B cell (primary cell): ENCODE measurements around the gene HGFAC. TPM values are rescaled to one million over a fixed set of nuclear protein-coding genes. Genes with fewer than 3 reads are reported as not detected.
"Not testable (repeated sequence)": the region's sequence is repeated elsewhere in the genome, so short reads cannot be mapped to it uniquely, and the experiment has no call there.

ENCODE experiments used
- ATAC-seq: fragments of 200-7000 bp; cut with Tn5 transposase; one replicate; pipeline ENCODE4 v1.10.0; 2021; ENCODE audit warnings: low read depth, mild to moderate bottlenecking, moderate number of reproducible peaks, moderate library complexity
- CTCF ChIA-PET: fragments of 350-600 bp; sonication (Branson Sonifier 250); formaldehyde crosslinking; loops from one replicate; lab custom pipeline; 2021; ENCODE audit warnings: antibody characterized with exemption, inconsistent platforms; lab: Charles Lee
- POLR2A ChIA-PET: fragments of 350-600 bp; sonication (Branson Sonifier 250); formaldehyde crosslinking; loops from one replicate; lab custom pipeline; 2021; ENCODE audit warnings: antibody characterized with exemption; lab: Charles Lee
- DNase-seq: peaks from one replicate; pipeline ENCODE4 v3.0.0; 2013
- H2AFZ ChIP-seq: 2 replicates; pipeline ENCODE4 v1.6.1; 2012; ENCODE audit warnings: mild to moderate bottlenecking, low read depth, low read length; ENCODE audit not compliant: insufficient read depth, poor library complexity, severe bottlenecking
- H3K27ac ChIP-seq, 2 donors: 1 replicate in 1 of 2; 2 replicates in 1 of 2; pipeline ENCODE4 v1.5.1; 2012 to 2013; ENCODE audit warnings: low read length in 2 of 2, mild to moderate bottlenecking in 2 of 2, moderate library complexity in 1 of 2
- H3K27me3 ChIP-seq, 4 experiments: fragments of 200-600 bp in 1 of 4; sonication (generic) in 1 of 4; replicated peaks in 1 of 4; 1 replicate in 2 of 4; 2 replicates in 2 of 4; pipeline versions ENCODE4 v1.6.1 to v1.7.0; 2013 to 2016; ENCODE audit warnings: low read length in 3 of 4, mild to moderate bottlenecking in 2 of 4, mixed read lengths in 1 of 4, moderate library complexity in 1 of 4; ENCODE audit not compliant: insufficient read depth in 4 of 4, control insufficient read depth in 3 of 4; ENCODE audit errors: control extremely low read depth in 1 of 4
- H3K36me3 ChIP-seq, 2 experiments: replicated peaks in 1 of 2; 1 replicate in 1 of 2; 2 replicates in 1 of 2; pipeline versions ENCODE4 v1.6.1 to v1.7.1; 2013; ENCODE audit warnings: low read length in 1 of 2; ENCODE audit not compliant: insufficient read depth in 2 of 2, control insufficient read depth in 1 of 2; ENCODE audit errors: control extremely low read depth in 1 of 2, extremely low read depth in 1 of 2
- H3K4me1 ChIP-seq, 2 donors: fragments of 200-600 bp in 1 of 2; sonication (generic) in 1 of 2; 1 replicate in 1 of 2; 2 replicates in 1 of 2; pipeline versions ENCODE4 v1.5.1 to v1.6.1; 2013 to 2017; ENCODE audit warnings: low read length in 2 of 2; ENCODE audit not compliant: control insufficient read depth in 2 of 2, insufficient read depth in 2 of 2
- H3K4me2 ChIP-seq: replicated peaks from 2 replicates; pipeline ENCODE3; 2012; ENCODE audit warnings: mild to moderate bottlenecking, low read depth, low read length; ENCODE audit not compliant: poor library complexity, severe bottlenecking
- H3K4me3 ChIP-seq, 5 experiments: fragments of 200-600 bp in 1 of 5; sonication (generic) in 1 of 5; 1 replicate in 3 of 5; 2 replicates in 2 of 5; pipeline versions ENCODE4 v1.5.1 to v1.7.0; 2011 to 2016; ENCODE audit warnings: low read length in 4 of 5, mild to moderate bottlenecking in 4 of 5, low read depth in 2 of 5, control low read depth in 1 of 5, moderate library complexity in 1 of 5; ENCODE audit not compliant: insufficient read depth in 1 of 5; ENCODE audit errors: control extremely low read depth in 1 of 5, extremely low read depth in 1 of 5
- H3K79me2 ChIP-seq: fragments of 200-600 bp; sonication (generic); one replicate; pipeline ENCODE4 v1.6.0; 2016; ENCODE audit warnings: low read length; ENCODE audit not compliant: control insufficient read depth, insufficient read depth
- H3K9ac ChIP-seq: fragments of 200-600 bp; sonication (generic); 2 replicates; pipeline ENCODE4 v1.6.1; 2017; ENCODE audit warnings: mild to moderate bottlenecking, low read length, moderate library complexity
- H3K9me3 ChIP-seq, 3 donors: one replicate each; pipeline versions ENCODE4 v1.6.1 to v1.7.1; 2013; ENCODE audit warnings: low read length in 2 of 3; ENCODE audit not compliant: control insufficient read depth in 2 of 3, insufficient read depth in 1 of 3; ENCODE audit errors: control extremely low read depth in 1 of 3
- H4K20me1 ChIP-seq: 2 replicates; pipeline ENCODE4 v1.6.0; 2012; ENCODE audit warnings: mild to moderate bottlenecking, low read length; ENCODE audit not compliant: insufficient read depth, control insufficient read depth, poor library complexity, severe bottlenecking
- H3K27ac Mint-ChIP-seq: one replicate; pipeline ENCODE4 v1.8.0; 2021; ENCODE audit warnings: mixed read lengths
- H3K27me3 Mint-ChIP-seq: one replicate; pipeline ENCODE4 v1.8.0; 2021; ENCODE audit warnings: mixed read lengths
- H3K4me1 Mint-ChIP-seq: one replicate; pipeline ENCODE4 v1.8.0; 2021; ENCODE audit warnings: mixed read lengths
- H3K4me3 Mint-ChIP-seq: one replicate; pipeline ENCODE4 v1.8.0; 2021; ENCODE audit warnings: mixed read lengths
- H3K9me3 Mint-ChIP-seq: one replicate; pipeline ENCODE4 v1.8.0; 2022; ENCODE audit warnings: mixed read lengths; ENCODE audit not compliant: insufficient read depth
- EZH2 ChIP-seq: IDR thresholded peaks from 2 replicates; pipeline ENCODE4 v1.6.1; 2012; ENCODE audit warnings: borderline replicate concordance, low read depth, mild to moderate bottlenecking, moderate library complexity, low read length; ENCODE audit not compliant: insufficient read depth, poor library complexity, severe bottlenecking
- WGBS: methylation state at CpG from one replicate; pipeline ENCODE4 v1.1.5; 2013; ENCODE audit warnings: missing lambda C conversion rate; ENCODE audit not compliant: insufficient coverage; 5-methylcytosine and 5-hydroxymethylcytosine counted together
- intact Hi-C: fragments of 100-400 bp; cut with micrococcal nuclease; formaldehyde crosslinking; loops from one replicate; pipeline ENCODE4 v1.10.0; 2022
- polyA plus RNA-seq: library from polyadenylated mRNA; depleted of rRNA; stranded (reverse); fragments of >200 nt; gene quantifications from 2 replicates; pipeline ENCODE4 v1.2.3, GENCODE V29; 2012
- total RNA-seq, 2 donors: library from RNA; stranded (reverse); fragments of 120-200 nt in 1 of 2; gene quantifications; 1 replicate in 1 of 2; 2 replicates in 1 of 2; pipeline versions ENCODE4 v1.2.3 to v1.2.4, GENCODE V29; 2013 to 2022
- TF ChIP-seq, protein P1 (sequence below): fragments of 200-600 bp; IDR thresholded peaks from one replicate; pipeline ENCODE4 v1.8.0; 2022; ENCODE audit warnings: antibody characterized with exemption, mild to moderate bottlenecking

HGFAC gene
- total and polyA plus RNA-seq, 2 donors (not counting 1 experiment from before 2014, with no cell fraction given): not detected

DNA sequence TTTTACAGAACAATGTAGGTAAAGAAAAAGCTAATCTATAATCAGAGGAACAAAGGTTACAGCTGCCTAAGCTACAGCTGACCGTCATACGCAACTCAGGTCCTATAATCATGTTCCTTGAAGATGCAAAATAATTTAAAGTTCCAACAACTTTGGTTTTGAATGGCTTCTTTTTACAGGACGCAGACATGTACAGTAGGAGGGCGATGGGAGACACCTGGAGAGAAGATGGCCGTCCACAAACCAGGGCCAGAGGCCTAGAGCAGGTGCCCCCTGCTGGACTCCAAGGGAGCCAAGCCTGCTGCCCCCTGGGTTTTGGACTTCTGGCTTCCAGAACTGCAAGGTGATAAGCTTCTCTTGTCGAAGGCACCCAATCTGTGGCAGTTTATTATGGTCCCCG, 10.6 kb downstream of the HGFAC start:
- Histone ChIP-seq H2AFZ (no peak overlapping the region), H3K4me3 (no peak overlapping the region), H3K27me3 (no peaks in the 10 kb centered on the region), H3K27ac (no peak overlapping the region), H3K36me3 (no peaks in the 10 kb centered on the region), H3K9ac (no peak overlapping the region), H3K4me2 (no peak overlapping the region), H3K79me2 (no peaks in the 10 kb centered on the region), H4K20me1 (no peaks in the 10 kb centered on the region), H3K9me3 (peaks cover 0 to 7% (median 1%) of the 10 kb centered on the region in 3 donors), H3K4me1 (no peaks in the 10 kb centered on the region)
- intact Hi-C loops: no loop called here
- no peak for ATAC-seq
- TF ChIP-seq, protein P1, sequence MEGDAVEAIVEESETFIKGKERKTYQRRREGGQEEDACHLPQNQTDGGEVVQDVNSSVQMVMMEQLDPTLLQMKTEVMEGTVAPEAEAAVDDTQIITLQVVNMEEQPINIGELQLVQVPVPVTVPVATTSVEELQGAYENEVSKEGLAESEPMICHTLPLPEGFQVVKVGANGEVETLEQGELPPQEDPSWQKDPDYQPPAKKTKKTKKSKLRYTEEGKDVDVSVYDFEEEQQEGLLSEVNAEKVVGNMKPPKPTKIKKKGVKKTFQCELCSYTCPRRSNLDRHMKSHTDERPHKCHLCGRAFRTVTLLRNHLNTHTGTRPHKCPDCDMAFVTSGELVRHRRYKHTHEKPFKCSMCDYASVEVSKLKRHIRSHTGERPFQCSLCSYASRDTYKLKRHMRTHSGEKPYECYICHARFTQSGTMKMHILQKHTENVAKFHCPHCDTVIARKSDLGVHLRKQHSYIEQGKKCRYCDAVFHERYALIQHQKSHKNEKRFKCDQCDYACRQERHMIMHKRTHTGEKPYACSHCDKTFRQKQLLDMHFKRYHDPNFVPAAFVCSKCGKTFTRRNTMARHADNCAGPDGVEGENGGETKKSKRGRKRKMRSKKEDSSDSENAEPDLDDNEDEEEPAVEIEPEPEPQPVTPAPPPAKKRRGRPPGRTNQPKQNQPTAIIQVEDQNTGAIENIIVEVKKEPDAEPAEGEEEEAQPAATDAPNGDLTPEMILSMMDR: no peak
- TF ChIP-seq EZH2: no peak
- 91% methylated on average over 5 of the region's 7 CpGs for WGBS
- Mint-ChIP-seq H3K4me1 (no peaks in the 10 kb centered on the region), H3K27me3 (peaks cover 5% of the 10 kb centered on the region), H3K9me3 (peaks cover 15% of the 10 kb centered on the region), H3K4me3 (no peak overlapping the region), H3K27ac (no peak overlapping the region)
- ChIA-PET CTCF (interaction anchor here (0.6 to 1.4 kb wide), 4 partner anchors 28 to 1411 kb away, joined by 3 to 4 read pairs (median 3); no protein-coding TSS in a partner anchor), POLR2A (no interaction called here)
- DNase-seq: no peak

GRCh38 chr4:3455596-3455995, 13.8 kb downstream of the HGFAC start:
- H3K9ac ChIP-seq, H3K36me3 ChIP-seq, H3K27ac ChIP-seq, H3K4me3 Mint-ChIP-seq, POLR2A ChIA-PET, H3K4me2 ChIP-seq, H3K4me1 ChIP-seq, intact Hi-C loops, H3K4me3 ChIP-seq, ATAC-seq, H3K27ac Mint-ChIP-seq, H2AFZ ChIP-seq, H3K79me2 ChIP-seq, H3K4me1 Mint-ChIP-seq, H3K27me3 ChIP-seq, H3K9me3 ChIP-seq, DNase-seq, H4K20me1 ChIP-seq: not testable (repeated sequence)
- CTCF ChIA-PET: interaction anchor here (1.0 kb wide), 1 partner anchor 12 kb away, joined by 3 read pairs; no protein-coding TSS in a partner anchor
- H3K27me3 Mint-ChIP-seq: peaks cover 11% of the 10 kb centered on the region
- peaks cover 15% of the 10 kb centered on the region for H3K9me3 Mint-ChIP-seq
- WGBS: 83% methylated on average over 1 of the region's 3 CpGs
